Activated T-cell treated with anti-CD3 and anti-CD28 coated beads, Interleukin-2, amount 50 U/mL, for 72 hours (primary cell): ENCODE measurements around the gene CIB1. TPM values are rescaled to one million over a fixed set of nuclear protein-coding genes. Genes with fewer than 3 reads are reported as not detected.
"Not testable (repeated sequence)": the region's sequence is repeated elsewhere in the genome, so short reads cannot be mapped to it uniquely, and the experiment has no call there.

Experiments
- ATAC-seq, 2 donors: fragments of 150-1000 bp; cut with Tn5 transposase; replicated peaks in 1 of 2; 2 replicates each; pipeline ENCODE4 v1.10.0; 2021; ENCODE audit warnings: moderate library complexity in 2 of 2, mild to moderate bottlenecking in 1 of 2
- DNase-seq, 2 donors: peaks; one replicate each; pipeline ENCODE4 v3.0.0; 2021 to 2022; ENCODE audit warnings: mixed read lengths in 1 of 2
- H3K27ac Mint-ChIP-seq: one replicate; pipeline ENCODE4 v1.8.0; 2022; ENCODE audit warnings: mild to moderate bottlenecking, moderate library complexity, mixed read lengths
- H3K27me3 Mint-ChIP-seq: one replicate; pipeline ENCODE4 v1.8.0; 2022; ENCODE audit warnings: low read depth, mixed read lengths
- H3K36me3 Mint-ChIP-seq, 2 donors: one replicate each; pipeline ENCODE4 v1.8.0; 2022; ENCODE audit warnings: mixed read lengths in 2 of 2, mild to moderate bottlenecking in 1 of 2; ENCODE audit not compliant: insufficient read depth in 2 of 2
- H3K4me1 Mint-ChIP-seq: one replicate; pipeline ENCODE4 v1.8.0; 2022; ENCODE audit warnings: low read depth, mixed read lengths
- H3K4me3 Mint-ChIP-seq, 2 donors: one replicate each; pipeline ENCODE4 v1.8.0; 2022; ENCODE audit warnings: mild to moderate bottlenecking in 2 of 2, mixed read lengths in 2 of 2, moderate library complexity in 2 of 2
- H3K9me3 Mint-ChIP-seq, 2 donors: one replicate each; pipeline ENCODE4 v1.8.0; 2022; ENCODE audit warnings: mixed read lengths in 2 of 2
- total RNA-seq, 2 donors: library from RNA; stranded (reverse); gene quantifications; one replicate each; pipeline ENCODE4 v1.2.3, GENCODE V29; 2022

CIB1 gene
- total RNA-seq, 2 donors from 2014 or later = 135 to 136 TPM

GRCh38 chr15:90261811-90262210 lies 28.1 kb upstream of the CIB1 start:
- Mint-ChIP-seq H3K4me3 (no peak overlapping the region), H3K36me3 (peaks cover 4 to 6% of the 10 kb centered on the region in 2 donors), H3K4me1 (peaks cover 15% of the 10 kb centered on the region), H3K27me3 (no peaks in the 10 kb centered on the region), H3K9me3 (no peaks in the 10 kb centered on the region), H3K27ac (no peak overlapping the region)
- no peak for ATAC-seq
- no peak for DNase-seq

GRCh38 chr15:90260731-90261130 lies 27.0 kb upstream of the CIB1 start:
- H3K27ac Mint-ChIP-seq, ATAC-seq, H3K36me3 Mint-ChIP-seq, DNase-seq, H3K9me3 Mint-ChIP-seq, H3K27me3 Mint-ChIP-seq, H3K4me3 Mint-ChIP-seq: not testable (repeated sequence)
- H3K4me1 Mint-ChIP-seq = peaks cover 15% of the 10 kb centered on the region

DNA sequence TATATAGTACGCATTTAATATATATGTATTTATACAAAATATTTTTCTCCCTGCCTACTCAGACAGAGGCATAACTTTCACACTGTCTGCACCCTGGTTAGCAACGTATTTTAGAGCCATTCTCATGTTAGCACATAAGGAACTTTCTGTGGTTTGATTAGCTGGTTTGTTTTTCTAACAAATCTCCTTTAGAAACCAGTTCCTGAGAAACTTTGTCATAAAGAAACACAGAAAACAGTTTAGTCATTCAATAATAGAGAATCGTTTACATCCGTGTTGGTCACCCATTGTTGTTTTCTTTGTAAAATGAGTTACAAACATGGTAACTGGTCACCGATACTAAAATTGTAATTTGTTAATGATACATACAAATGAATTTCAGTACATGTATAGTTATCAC lies 25.8 kb upstream of the CIB1 start:
- H3K9me3 Mint-ChIP-seq = no peaks in the 10 kb centered on the region
- no peaks in the 10 kb centered on the region for H3K36me3 Mint-ChIP-seq
- H3K27ac Mint-ChIP-seq = no peak overlapping the region

GRCh38 chr15:90257776-90258175 lies 24.0 kb upstream of the CIB1 start:
- H3K27me3 Mint-ChIP-seq = no peaks in the 10 kb centered on the region
- no peak overlapping the region for H3K27ac Mint-ChIP-seq
- H3K4me1 Mint-ChIP-seq = peaks cover 4% of the 10 kb centered on the region
- H3K4me3 Mint-ChIP-seq = no peak overlapping the region
- no peaks in the 10 kb centered on the region for H3K36me3 Mint-ChIP-seq
- no peak for ATAC-seq
- H3K9me3 Mint-ChIP-seq = no peaks in the 10 kb centered on the region
- DNase-seq = no peak

More for the DNA sequence above, 25.8 kb upstream of the CIB1 start:
- H3K4me1 Mint-ChIP-seq = peaks cover 15% of the 10 kb centered on the region
- no peaks in the 10 kb centered on the region for H3K27me3 Mint-ChIP-seq
- ATAC-seq = peak; percentile 71 to 80
- peak overlapping the region in 1 of 2 donors; percentile 50 for H3K4me3 Mint-ChIP-seq
- DNase-seq = no peak

DNA sequence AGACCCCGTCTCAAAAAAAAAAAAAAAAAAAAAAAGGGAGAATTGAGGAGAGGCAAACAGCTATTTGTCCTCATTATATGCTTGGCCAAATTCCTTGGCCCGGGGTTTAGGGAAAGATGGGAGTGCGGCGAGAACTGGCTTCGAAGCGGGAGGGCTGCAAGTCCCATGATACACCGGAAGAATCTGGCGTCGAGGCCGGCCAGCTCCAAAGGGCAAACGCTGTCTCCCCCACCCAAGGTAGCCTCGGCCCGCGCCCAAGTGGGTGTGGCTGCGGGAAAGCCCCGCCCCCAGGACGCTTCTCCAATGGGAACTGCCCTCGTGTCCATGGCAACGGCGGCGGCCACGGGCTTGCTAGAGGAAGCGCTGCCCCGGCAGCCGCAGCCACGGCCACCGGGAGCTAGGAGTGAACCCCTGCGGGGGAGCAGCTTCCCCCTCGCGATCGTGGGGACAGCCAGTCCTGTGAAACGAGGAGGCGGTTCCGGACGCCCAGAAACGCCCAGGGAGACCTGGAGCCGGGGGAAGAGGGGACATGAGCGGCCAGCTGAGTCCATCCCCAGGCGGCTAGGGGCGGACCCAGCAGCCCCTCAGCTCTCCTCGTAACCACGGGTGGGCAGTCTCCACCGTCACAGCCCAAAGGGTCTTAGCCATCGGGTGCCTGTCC lies 15.6 kb upstream of the CIB1 start, which contains the start of gene TTLL13:
Gene TTLL13 (plus strand): TSS at position 354 of the 661 bp plus-strand sequence. CDS start 1,075 bp downstream, outside the sequence.
- ATAC-seq (peak; percentile 85 to 90), DNase-seq (peak; percentile 52 to 91)
- peaks cover 14% of the 10 kb centered on the region for H3K4me1 Mint-ChIP-seq
- no peak within 1 kb of the TSS for H3K27ac Mint-ChIP-seq
- no peaks in the 10 kb centered on the region for H3K9me3 Mint-ChIP-seq
- peak within 1 kb of the TSS; percentile 81 to 82 for H3K4me3 Mint-ChIP-seq
- H3K36me3 Mint-ChIP-seq = no peaks in the 10 kb centered on the region
- H3K27me3 Mint-ChIP-seq = no peaks in the 10 kb centered on the region

GRCh38 chr15:90248789-90249202 lies 15.1 kb upstream of the CIB1 start:
- no peaks in the 10 kb centered on the region for H3K27me3 Mint-ChIP-seq
- no peak overlapping the region for H3K27ac Mint-ChIP-seq
- peaks cover 14% of the 10 kb centered on the region for H3K4me1 Mint-ChIP-seq
- DNase-seq = no peak
- no peak for ATAC-seq
- H3K4me3 Mint-ChIP-seq = peak overlapping the region; percentile 81 to 82
- H3K36me3 Mint-ChIP-seq = no peaks in the 10 kb centered on the region
- no peaks in the 10 kb centered on the region for H3K9me3 Mint-ChIP-seq

GRCh38 chr15:90243943-90244639 lies 10.3 kb upstream of the CIB1 start:
- no peaks in the 10 kb centered on the region for H3K27me3 Mint-ChIP-seq
- peaks cover 13% of the 10 kb centered on the region for H3K4me1 Mint-ChIP-seq
- DNase-seq (no peak), ATAC-seq (no peak)
- H3K4me3 Mint-ChIP-seq = no peak overlapping the region
- H3K9me3 Mint-ChIP-seq = no peaks in the 10 kb centered on the region
- no peak overlapping the region for H3K27ac Mint-ChIP-seq
- H3K36me3 Mint-ChIP-seq = no peaks in the 10 kb centered on the region

DNA sequence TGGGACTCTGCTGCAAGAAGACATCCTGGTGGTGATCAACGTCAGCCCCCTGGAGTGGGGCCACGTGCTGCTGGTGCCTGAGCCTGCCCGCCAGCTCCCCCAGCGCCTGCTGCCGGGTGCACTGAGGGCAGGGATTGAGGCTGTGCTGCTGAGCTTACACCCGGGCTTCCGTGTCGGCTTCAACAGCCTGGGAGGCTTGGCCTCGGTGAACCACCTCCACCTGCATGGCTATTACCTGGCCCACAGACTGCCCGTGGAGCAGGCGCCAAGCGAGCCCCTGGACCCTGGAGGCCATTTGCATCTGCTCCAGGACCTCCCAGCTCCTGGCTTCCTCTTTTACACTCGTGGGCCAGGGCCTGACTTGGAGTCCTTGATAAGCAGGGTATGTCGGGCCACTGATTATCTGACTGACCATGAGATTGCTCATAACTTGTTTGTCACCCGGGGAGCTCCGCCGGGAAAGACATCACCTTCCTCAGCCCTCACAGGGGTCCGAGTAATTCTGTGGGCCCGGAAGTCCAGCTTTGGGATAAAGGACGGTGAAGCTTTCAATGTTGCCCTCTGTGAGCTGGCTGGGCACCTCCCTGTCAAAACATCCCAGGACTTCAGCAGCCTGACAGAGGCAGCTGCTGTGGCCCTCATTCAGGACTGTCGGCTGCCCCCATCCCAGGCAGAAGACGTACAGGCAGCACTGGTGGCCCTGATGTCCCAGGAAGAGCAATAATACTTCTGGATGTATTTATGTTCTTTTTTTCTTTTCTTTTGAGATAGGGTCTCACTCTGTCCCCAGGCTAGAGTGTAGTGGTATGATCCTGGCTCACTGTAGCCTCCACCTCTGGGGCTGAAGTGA lies 7.8 kb upstream of the CIB1 start:
- H3K4me1 Mint-ChIP-seq = peaks cover 11% of the 10 kb centered on the region

GRCh38 chr15:90240856-90241255 lies 7.1 kb upstream of the CIB1 start:
- peaks cover 2% of the 10 kb centered on the region in 2 donors for H3K36me3 Mint-ChIP-seq
- H3K27ac Mint-ChIP-seq = no peak overlapping the region
- H3K9me3 Mint-ChIP-seq = no peaks in the 10 kb centered on the region
- H3K4me1 Mint-ChIP-seq = peaks cover 11% of the 10 kb centered on the region
- H3K27me3 Mint-ChIP-seq = no peaks in the 10 kb centered on the region
- H3K4me3 Mint-ChIP-seq = no peak overlapping the region
- DNase-seq (no peak), ATAC-seq (no peak)

More for the DNA sequence above, 7.8 kb upstream of the CIB1 start:
- Mint-ChIP-seq H3K36me3 (peaks cover 0 to 2% of the 10 kb centered on the region in 2 donors), H3K27me3 (no peaks in the 10 kb centered on the region), H3K4me3 (no peak overlapping the region), H3K9me3 (no peaks in the 10 kb centered on the region), H3K27ac (no peak overlapping the region)
- ATAC-seq (no peak), DNase-seq (no peak)

- H3K4me1 Mint-ChIP-seq = peaks cover 20% of the 10 kb centered on the region
- no peak for DNase-seq
- H3K27me3 Mint-ChIP-seq = no peaks in the 10 kb centered on the region
- peaks cover 2% of the 10 kb centered on the region in 2 donors for H3K36me3 Mint-ChIP-seq
- H3K4me3 Mint-ChIP-seq = no peak overlapping the region
- no peaks in the 10 kb centered on the region for H3K9me3 Mint-ChIP-seq
- ATAC-seq = no peak
- no peak overlapping the region for H3K27ac Mint-ChIP-seq
Measured at GRCh38 chr15:90239371-90239770, 5.6 kb upstream of the CIB1 start.

GRCh38 chr15:90234096-90234988 lies 601 bp upstream of the CIB1 start, which contains the start of gene GDPGP1:
Gene GDPGP1 (plus strand): TSS chr15:90234209. CDS start chr15:90240909, 6,700 bp downstream.
- Mint-ChIP-seq H3K36me3 (peaks cover 10% of the 10 kb centered on the region in 2 donors), H3K4me1 (peaks cover 55% of the 10 kb centered on the region), H3K27me3 (no peaks in the 10 kb centered on the region), H3K4me3 (peak within 1 kb of the TSS; percentile 90 to 97), H3K27ac (peak within 1 kb of the TSS; percentile 97), H3K9me3 (no peaks in the 10 kb centered on the region)
- peak; percentile 76 to 78 for ATAC-seq
- DNase-seq = no peak

DNA sequence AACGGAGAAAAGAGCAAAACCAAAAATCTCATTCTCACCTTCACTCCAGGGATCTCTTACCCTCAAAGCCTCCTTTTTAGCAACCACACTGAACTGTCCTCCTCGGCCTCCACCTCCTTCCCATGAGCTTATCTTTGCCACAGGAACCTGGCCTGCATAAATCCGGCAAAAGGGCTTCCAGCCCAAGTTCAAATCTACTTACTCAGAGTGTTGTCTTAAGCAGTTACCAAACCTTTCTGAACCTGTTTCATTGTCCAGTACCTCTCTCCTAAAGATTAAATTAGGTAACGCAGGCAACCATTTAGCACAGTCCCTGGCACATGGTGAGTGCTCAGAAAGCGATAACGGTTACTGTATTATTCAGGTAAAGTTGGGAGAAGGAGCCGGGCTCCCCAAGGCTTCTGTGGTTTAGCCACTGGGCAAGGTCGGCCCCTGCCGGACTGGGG lies 777 bp downstream of the CIB1 start:
- ATAC-seq (no peak), DNase-seq (no peak)
- Mint-ChIP-seq H3K9me3 (no peaks in the 10 kb centered on the region), H3K27ac (peak overlapping the region; percentile 97), H3K27me3 (no peaks in the 10 kb centered on the region), H3K4me3 (peak overlapping the region; percentile 89 to 97), H3K36me3 (peaks cover 10 to 12% of the 10 kb centered on the region in 2 donors), H3K4me1 (peaks cover 55% of the 10 kb centered on the region)
